Suppressor macrophage (primary cell): Measurements from ENCODE around the gene MINDY4.
A peak's percentile ranks its signal among the peaks of the same experiment; 100 is the strongest.

Experiments used
- DNase-seq, 4 experiments: peaks; one replicate each; pipeline ENCODE4 v3.0.0-alpha.2; 2020 to 2022

The MINDY4 gene

DNA sequence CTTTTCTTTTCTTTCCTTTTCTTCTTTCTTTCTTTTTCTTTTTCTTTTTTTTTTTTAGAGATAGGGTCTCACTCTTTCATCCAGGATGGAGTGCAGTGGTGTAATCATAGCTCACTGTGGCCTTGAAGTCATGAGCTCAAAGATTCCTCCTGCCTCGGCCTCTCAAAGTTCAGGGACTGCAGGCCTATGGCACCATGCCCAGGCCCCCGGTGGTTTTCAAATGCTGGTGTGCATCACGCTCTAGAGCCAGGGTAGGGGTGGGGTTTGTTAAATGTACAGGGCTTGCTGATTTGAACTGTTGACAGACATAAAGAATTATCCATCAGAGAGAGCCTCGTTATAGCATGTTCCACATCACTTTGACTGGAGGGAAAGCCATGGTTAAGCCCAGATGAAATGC lies 5.8 kb downstream of the MINDY4 start:
- DNase-seq = no peak

GRCh38 chr7:30778255-30779025 lies 7.2 kb downstream of the MINDY4 start:
- no peak for DNase-seq

- no peak for DNase-seq
Measured at GRCh38 chr7:30779574-30779973, 8.4 kb downstream of the MINDY4 start.

GRCh38 chr7:30780941-30781340 lies 9.7 kb downstream of the MINDY4 start:
- no peak for DNase-seq

DNA sequence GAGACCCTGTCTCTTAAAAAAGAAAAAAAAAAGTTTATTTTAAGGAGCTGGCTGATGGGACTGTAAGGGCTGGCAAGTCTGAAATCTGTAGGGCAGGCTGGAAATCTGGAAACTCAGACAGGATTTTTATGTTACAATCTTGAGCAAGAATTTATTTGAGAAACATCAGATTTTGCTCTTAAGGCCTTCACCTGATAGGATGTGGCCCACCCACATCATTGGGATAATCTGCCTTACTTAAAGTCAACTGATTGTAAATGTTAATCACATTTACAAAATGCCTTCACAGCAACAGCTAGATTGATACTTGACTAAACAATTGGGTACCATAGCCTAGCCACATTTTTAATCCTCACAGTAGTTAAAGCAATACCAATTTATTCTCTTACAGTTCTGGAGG lies 11.5 kb downstream of the MINDY4 start:
- DNase-seq = no peak

DNA sequence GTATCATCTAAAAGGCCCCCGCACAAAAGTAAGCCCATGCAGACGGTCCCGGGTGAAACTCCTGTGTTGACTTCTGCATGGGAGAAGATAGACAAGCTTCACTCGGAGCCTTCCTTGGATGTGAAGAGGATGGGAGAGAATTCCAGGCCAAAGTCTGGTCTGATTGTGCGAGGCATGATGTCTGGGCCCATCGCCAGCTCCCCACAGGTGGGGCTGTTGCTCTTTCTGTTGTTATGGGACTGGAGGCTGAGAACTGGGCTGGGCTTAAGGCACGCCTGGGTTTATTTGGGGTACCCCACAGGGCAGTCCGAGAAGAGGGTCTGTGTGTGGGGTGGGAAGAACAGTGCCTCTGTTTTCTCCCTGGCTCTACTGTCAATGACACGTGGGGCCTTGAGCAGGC lies 14.6 kb downstream of the MINDY4 start:
- DNase-seq = no peak

GRCh38 chr7:30787486-30787885 lies 16.3 kb downstream of the MINDY4 start:
- DNase-seq = peak in 3 of 4 experiments; percentile 31 to 40 (median 38)

GRCh38 chr7:30788640-30789333 lies 17.6 kb downstream of the MINDY4 start:
- no peak for DNase-seq

GRCh38 chr7:30789334-30789711 lies 18.1 kb downstream of the MINDY4 start:
- DNase-seq = peak; percentile 44 to 77 (median 68)

GRCh38 chr7:30790356-30790755 lies 19.1 kb downstream of the MINDY4 start:
- DNase-seq = no peak

DNA sequence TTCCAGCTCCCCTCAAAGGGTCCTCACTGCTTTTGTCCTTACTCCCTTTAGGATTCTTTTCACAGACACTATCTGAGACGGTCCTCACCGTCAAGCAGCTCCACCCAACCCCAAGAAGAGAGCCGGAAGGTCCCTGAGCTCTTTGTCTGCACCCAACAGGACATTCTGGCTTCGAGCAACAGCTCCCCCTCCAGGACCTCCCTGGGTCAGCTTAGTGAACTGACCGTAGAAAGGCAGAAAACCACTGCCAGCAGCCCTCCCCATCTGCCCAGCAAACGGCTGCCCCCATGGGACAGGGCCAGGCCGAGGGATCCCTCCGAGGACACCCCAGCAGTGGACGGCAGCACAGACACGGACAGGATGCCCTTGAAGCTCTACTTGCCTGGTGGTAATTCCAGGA lies 19.9 kb downstream of the MINDY4 start:
- no peak for DNase-seq

DNA sequence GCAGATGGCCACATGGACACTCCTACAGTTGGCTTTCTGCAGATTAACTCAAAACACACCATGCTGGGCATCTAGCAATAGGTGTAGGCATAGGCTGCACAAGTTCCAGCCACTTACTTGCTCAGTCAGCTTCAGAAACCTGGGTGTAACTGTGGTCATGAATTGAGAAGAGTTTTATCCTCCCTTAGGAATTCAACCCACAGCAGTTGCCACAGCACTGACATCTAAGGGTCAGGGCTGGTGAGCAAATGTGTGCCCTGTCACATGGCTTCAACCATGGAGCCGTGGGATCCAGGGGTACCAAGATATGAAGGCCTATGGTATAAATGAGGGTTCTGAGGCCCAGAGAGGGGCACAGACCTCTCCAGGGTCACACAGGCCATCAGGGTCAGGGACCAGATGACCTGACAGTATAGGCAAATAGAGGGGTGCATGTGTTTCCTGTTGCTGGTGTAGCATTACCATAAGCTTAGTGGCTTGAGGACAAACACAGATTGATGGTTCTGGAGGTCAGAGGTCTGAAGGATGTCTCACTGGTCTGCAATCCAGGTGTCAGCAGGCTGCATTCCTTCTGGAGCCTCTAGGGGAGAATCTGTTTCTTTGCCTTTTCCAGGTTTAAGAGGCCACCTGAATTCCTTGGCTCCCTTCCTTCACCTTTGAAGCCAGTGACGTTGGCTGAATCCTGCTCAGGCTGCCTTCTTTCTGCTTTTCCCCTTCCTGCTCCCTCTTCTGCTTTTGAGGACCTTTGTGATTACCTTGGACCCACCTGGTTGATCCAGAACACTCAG lies 24.1 kb downstream of the MINDY4 start:
- DNase-seq = no peak

DNA sequence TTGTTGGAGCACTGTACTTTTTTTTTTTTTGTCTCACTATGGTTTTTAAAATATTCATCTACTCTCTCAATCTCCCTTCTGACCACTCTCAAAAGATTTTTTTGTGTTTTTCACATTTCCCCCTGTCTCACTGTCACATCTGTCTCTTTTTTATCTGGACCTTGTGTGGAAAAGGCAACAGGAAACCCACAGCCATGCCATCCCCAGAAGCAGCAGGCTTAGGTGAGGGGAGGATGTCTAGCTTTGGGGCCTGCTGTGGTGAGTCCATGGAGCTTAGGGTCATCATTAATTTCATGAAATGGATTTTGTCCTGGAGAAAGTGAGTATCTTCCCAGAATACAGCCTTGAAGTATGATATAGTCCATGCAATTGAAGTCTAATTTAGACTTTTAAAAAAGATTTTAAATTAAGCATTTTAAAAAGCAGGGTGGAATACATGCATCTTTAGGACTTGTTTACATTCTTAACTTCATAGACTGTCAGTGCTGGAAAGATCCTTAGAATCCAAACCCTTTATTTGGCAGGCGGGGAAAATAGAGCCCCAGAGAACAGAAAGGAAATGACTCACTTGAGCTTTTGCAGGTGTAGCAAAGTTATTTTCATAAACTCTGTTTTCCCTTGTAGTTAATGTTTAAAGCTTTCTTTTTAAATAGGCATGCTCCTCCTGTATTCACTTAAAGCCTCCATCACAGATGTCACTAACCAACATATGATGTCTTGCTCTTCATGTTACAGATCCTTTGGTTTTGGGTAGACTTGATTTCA lies 25.1 kb downstream of the MINDY4 start:
- DNase-seq = no peak

- DNase-seq = no peak
Measured at GRCh38 chr7:30797176-30798040, 26.2 kb downstream of the MINDY4 start.

DNA sequence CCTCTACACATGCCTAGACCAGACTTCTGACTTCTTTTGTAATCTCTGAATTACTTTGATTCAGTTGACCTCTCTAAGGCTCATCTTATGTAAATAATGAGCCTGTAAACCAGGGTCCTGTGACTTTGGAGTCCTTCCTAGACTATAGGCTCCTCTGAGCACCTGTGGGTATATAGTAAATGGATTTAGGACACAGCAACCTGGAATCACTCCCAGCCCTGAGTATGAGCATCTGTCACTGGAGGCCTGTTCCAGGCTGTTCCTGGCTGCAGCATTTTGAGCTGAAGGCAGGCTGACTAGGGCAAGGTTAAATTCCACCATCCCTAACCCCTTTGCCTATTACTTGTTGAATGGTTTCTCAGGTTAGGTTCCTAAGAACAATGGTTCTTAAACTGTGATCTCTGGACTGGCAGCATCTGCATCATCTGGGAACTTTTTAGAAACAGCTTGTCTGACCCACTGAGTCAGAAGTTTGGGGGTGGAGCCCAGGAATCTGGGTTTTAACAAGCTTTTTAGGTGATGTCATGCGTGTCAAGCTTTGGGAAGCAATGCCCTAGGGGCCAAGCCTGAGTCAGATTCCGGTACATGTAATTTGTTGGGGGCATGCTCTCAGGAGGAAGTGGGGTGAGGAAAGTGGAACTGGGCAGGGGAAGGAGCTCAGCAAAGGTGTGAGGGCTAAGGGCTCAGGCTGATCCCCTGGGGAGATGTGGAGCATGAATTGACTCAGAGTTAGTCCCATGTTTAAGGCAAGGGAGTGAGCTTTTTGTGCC lies 28.2 kb downstream of the MINDY4 start:
- DNase-seq = peak; percentile 6 to 26 (median 10)

DNA sequence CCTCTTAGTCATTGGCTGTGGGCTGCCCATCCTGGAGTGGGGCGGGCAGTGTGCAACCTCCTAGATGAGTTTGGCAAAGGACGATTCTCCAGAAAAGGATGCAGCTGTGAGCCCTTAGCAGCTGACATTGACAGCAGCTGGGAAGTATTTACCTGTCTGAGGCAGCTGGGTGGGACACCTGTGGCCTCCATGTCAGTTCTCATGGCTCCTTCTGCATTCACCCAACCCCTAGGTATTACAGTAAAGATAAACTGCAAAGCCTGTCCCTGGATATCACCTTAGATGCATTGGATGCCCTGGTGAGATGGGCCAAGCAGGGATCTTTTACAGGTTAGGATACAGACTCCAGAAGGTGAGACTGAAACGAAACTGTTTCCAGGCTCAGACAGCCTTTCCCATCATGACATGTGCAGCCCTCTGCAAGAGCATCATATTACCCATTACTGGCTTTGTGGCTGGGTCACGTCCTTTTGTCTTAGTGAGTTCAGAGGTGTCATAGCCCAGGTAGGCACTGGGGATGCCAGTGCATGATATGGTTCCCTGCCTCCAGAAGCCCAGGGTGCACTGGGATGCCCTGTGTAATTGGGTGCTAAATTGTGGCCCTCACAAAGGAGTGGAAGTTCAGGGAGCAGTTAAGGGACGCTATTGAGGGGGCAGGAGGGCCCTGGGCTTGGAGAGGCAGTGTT lies 28.9 kb downstream of the MINDY4 start:
- DNase-seq = no peak

DNA sequence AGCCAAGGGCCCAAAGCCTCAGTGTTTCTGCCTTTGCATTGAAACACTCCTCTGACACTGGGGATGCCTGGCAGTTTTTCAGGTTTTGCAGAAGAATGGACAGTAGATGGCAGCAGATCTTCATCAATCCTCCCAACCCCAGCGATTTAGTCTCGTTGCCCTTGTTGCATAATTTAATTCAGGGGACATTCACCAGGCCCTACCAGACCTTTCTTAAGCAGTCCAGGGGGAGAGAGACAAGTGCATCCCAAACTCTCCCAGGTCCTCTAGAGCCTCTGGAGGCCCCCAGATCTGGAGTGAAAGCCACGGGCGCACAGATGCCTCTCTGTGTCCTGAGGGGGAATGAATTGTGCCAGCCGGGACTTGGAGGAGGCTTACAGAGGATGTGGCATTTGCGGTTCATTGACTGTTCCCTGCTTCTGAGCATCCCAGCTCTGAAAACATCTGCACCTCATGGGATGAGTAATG lies 29.6 kb downstream of the MINDY4 start:
- peak; percentile 63 to 73 (median 67) for DNase-seq

- no peak for DNase-seq
Measured at GRCh38 chr7:30802812-30803211, 31.6 kb downstream of the MINDY4 start.

- DNase-seq = no peak
Measured at GRCh38 chr7:30804078-30804661, 33.0 kb downstream of the MINDY4 start.
